ENCODE measurements around the gene DAZ4.
"Not testable (repeated sequence)": the region's sequence is repeated elsewhere in the genome, so short reads cannot be mapped to it uniquely, and the experiment has no call there.

Gene DAZ4

GRCh38 chrY:24833619-24834018 lies at the start of gene DAZ4:
Gene DAZ4, plus strand, starts transcription at chrY:24833919. Its CDS starts 208 bp downstream, at chrY:24834127.
- H3K4me3 ChIP-seq (ENCODE audit: low read depth, low read length); DNase-seq (ENCODE audit: low read depth): not testable (repeated sequence)

- H3K4me3 ChIP-seq (ENCODE audit: low read depth, low read length); DNase-seq (ENCODE audit: low read depth): not testable (repeated sequence)
These were observed 20.4 kb upstream of the DAZ4 start, which contains the start of gene DAZ3 for GRCh38 chrY:24813293-24813692. Gene DAZ3, minus strand, starts transcription at chrY:24813393. Its CDS starts 208 bp downstream, at chrY:24813185.

GRCh38 chrY:24821836-24822235 lies 11.9 kb upstream of the DAZ4 start:
- not testable (repeated sequence) for H3K4me3 ChIP-seq (ENCODE audit: low read depth, low read length); DNase-seq (ENCODE audit: low read depth)

GRCh38 chrY:24824184-24824879 lies 9.4 kb upstream of the DAZ4 start:
- DNase-seq (ENCODE audit: low read depth); H3K4me3 ChIP-seq (ENCODE audit: low read depth, low read length): not testable (repeated sequence)

- not testable (repeated sequence) for H3K4me3 ChIP-seq (ENCODE audit: low read depth, low read length); DNase-seq (ENCODE audit: low read depth)
These were observed 8.7 kb upstream of the DAZ4 start for GRCh38 chrY:24825069-24825468.
